GF-D8 (cell line): ENCODE measurements around the gene OR2T11.
A peak's percentile ranks its signal among the peaks of the same experiment; 100 is the strongest.
"Not testable (repeated sequence)": the region's sequence is repeated elsewhere in the genome, so short reads cannot be mapped to it uniquely, and the experiment has no call there.

Experiments
- DNase-seq: peaks from one replicate; lab custom pipeline; 2025; lab: John Stamatoyannopoulos, UW

OR2T11 gene

DNA sequence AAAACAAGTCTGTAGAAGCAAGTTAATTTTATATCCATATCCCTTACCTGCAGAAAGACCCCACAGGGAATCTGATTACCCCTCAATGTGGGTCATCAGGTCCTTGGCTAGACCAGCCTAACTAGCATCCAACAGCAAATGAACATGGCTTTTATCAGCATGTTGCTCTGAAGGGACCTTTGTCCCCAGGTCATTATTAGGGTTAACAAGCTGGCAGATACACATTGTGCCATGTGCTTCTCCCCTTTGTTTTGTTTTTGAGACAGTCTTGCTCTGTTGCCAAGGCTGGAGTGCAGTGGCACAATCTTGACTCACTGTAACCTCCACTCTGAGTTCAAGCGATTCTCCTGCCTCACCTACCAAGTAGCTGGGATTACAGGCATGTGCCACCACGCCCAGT is at the start of gene OR2T11:
OR2T11 (minus strand) TSS at position 101 of the 400 bp plus-strand sequence. CDS start 7,963 bp downstream, outside the sequence.
- DNase-seq: not testable (repeated sequence)

- DNase-seq: no peak
Measured at GRCh38 chr1:248681651-248682050, 46.8 kb upstream of the OR2T11 start.

GRCh38 chr1:248670003-248670402 is 35.1 kb upstream of the OR2T11 start:
- no peak for DNase-seq

GRCh38 chr1:248663453-248664328 is 28.8 kb upstream of the OR2T11 start:
- DNase-seq: not testable (repeated sequence)

- DNase-seq: not testable (repeated sequence)
Measured at GRCh38 chr1:248656797-248657196, 21.9 kb upstream of the OR2T11 start.

- DNase-seq: not testable (repeated sequence)
Measured at GRCh38 chr1:248655354-248655753, 20.5 kb upstream of the OR2T11 start, which contains the start of gene OR2T27. TSS of gene OR2T27 (minus strand) at chr1:248655528. CDS start at chr1:248650884, 4,644 bp downstream.

DNA sequence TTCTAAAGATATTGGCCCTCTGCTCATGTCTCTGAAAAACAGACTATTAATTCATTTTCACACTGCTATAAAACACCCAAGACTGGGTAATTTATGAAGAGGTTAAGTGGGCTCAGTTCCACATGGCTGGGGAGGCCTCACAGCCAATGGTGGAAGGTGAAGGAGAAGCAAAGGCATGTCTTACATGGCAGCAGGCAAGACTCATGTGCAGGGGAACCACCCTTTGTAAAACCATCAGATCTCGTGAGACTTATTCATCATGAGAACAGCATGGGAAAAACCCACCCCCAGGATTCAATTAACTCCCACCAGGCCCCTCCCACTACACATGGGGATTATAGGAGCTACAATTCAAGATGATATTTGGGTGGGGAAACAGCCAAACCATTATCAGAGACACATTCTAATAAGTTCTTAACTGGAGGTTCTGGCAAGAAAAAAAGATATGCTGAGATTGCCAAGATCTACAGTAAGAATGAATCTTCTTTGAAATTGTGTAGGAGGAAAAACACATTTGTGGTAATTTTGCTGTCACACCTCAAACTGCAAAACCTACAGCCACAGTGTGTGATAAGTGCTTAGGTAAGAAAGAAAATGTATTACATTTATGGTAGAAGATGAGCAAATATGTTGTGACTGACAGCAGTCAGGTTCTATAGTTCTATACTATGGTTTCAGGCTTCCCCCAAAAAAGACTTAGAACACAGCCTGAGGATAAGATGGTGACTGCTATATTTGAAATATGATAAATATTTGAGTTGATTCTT is 14.1 kb upstream of the OR2T11 start:
- DNase-seq: not testable (repeated sequence)

DNA sequence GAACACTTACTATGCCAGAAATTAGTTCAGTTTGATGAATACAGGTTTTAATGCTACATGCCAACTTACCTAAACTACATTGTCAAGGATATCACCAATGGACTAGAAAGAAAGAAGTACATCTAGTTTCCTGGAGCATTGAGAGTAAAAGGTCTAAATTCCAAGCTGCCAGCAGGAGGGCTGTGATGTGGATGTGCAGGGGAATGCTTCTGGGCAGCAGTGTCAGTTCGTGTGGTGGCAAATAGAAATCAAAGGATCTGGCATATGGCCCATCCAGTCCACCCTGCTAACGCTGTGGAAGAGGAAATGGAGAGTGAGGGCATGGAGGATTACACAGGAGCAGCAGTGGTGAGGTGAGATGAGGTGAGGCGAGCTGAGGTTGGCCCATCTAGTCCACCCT is 10.3 kb upstream of the OR2T11 start, which contains the start of gene OR2T35:
OR2T35 (minus strand) TSS at position 101 of the 400 bp plus-strand sequence. CDS start 6,020 bp downstream, outside the sequence.
- not testable (repeated sequence) for DNase-seq

- not testable (repeated sequence) for DNase-seq
Measured at GRCh38 chr1:248642971-248643651, 8.2 kb upstream of the OR2T11 start.

- DNase-seq: not testable (repeated sequence)
Measured at GRCh38 chr1:248641583-248641982, 6.7 kb upstream of the OR2T11 start.

DNA sequence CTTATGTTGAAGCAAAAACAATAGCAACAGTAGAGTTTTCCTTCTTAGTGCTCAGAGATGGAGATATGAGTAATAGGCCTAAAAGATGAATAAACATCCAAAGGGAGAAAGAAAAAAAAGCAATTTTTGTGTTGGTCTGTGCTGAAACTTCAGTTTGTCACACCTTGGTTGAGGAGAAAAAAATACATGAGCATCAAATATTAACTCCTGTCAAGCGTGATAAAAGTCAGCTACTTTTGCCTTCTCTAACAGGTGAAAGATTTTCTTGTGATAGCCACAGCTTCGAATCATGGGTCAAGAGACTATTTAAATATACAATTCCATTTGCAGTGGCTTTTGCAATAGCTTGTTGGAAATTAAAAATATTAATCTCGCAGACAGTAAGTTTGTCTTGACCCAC is 6.0 kb upstream of the OR2T11 start:
- not testable (repeated sequence) for DNase-seq

- DNase-seq: not testable (repeated sequence)
Measured at GRCh38 chr1:248639652-248640051, 4.8 kb upstream of the OR2T11 start.

GRCh38 chr1:248636612-248637011 is 1.7 kb upstream of the OR2T11 start:
- DNase-seq: not testable (repeated sequence)

GRCh38 chr1:248631354-248632008 is 3.4 kb downstream of the OR2T11 start:
- no peak for DNase-seq

GRCh38 chr1:248630551-248630950 is 4.3 kb downstream of the OR2T11 start:
- no peak for DNase-seq

GRCh38 chr1:248627971-248628844 is 6.7 kb downstream of the OR2T11 start:
- no peak for DNase-seq

GRCh38 chr1:248625971-248626370 is 8.9 kb downstream of the OR2T11 start:
- DNase-seq: no peak

DNA sequence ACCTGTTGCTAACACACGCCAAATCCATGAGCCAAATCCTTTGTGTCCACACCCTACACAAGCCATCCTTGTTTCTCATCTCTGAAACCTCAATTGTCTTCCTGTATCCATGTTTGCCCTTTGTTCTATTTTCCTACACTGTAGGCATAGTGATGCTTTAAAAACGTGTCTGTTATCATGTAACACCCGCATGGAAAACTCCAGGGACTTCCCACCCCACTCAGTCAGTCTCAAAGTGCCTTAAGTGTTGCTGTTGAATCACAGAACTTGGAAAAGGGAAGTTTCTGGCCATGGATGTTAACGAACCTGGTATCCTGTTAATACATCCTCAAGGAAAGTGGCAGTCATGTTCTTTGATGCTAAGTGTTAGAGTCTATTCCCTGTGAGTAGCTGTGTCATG is 9.7 kb downstream of the OR2T11 start:
- no peak for DNase-seq

DNA sequence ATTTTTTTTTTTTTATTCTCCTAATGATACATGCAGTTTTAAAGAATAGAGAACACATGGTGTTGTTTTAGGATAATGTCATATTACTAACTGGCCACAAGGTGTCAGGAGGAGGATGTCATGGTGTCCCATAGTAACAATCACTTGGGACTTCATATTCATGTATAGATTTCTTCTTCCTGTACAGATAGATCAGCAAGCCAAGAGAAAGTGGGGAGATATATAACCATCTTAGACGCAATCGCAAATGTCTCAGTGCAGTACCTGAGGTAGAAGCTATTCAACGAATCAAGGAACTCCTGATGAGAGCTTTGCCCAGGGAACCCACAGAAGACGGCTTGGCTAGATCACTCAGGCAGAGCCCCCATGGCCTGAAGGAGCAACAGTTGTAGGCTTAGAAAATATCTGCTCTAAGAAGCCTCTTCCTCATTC is 12.3 kb downstream of the OR2T11 start:
- DNase-seq: peak; percentile 32

DNA sequence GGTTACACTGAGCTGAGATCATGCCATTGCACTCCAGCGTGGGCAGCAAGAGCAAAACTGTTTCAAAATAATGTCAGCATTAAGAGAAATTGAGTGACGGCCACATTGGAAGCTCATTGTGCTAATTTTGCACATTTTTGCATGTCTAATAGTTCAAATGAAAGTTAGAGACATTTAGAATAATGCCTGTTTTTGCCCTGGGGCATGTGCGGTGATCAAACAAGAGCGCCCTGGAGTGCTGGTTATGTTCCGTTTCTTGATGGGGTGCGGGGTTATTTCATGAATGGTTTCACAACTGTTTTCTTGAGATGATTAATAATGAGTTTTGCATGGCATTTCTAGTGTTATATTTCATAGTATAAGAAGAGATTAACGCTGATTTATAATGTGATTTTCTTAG is 13.1 kb downstream of the OR2T11 start:
- no peak for DNase-seq
